ENCODE results near the gene CASK. TPM values are rescaled to one million over a fixed set of nuclear protein-coding genes. Genes with fewer than 3 reads are reported as not detected.
A peak's percentile ranks its signal among the peaks of the same experiment; 100 is the strongest.

The CASK gene, protein sequence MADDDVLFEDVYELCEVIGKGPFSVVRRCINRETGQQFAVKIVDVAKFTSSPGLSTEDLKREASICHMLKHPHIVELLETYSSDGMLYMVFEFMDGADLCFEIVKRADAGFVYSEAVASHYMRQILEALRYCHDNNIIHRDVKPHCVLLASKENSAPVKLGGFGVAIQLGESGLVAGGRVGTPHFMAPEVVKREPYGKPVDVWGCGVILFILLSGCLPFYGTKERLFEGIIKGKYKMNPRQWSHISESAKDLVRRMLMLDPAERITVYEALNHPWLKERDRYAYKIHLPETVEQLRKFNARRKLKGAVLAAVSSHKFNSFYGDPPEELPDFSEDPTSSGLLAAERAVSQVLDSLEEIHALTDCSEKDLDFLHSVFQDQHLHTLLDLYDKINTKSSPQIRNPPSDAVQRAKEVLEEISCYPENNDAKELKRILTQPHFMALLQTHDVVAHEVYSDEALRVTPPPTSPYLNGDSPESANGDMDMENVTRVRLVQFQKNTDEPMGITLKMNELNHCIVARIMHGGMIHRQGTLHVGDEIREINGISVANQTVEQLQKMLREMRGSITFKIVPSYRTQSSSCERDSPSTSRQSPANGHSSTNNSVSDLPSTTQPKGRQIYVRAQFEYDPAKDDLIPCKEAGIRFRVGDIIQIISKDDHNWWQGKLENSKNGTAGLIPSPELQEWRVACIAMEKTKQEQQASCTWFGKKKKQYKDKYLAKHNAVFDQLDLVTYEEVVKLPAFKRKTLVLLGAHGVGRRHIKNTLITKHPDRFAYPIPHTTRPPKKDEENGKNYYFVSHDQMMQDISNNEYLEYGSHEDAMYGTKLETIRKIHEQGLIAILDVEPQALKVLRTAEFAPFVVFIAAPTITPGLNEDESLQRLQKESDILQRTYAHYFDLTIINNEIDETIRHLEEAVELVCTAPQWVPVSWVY
- total RNA-seq = 10 to 100 TPM; 16.6 to 20.4 TPM

DNA sequence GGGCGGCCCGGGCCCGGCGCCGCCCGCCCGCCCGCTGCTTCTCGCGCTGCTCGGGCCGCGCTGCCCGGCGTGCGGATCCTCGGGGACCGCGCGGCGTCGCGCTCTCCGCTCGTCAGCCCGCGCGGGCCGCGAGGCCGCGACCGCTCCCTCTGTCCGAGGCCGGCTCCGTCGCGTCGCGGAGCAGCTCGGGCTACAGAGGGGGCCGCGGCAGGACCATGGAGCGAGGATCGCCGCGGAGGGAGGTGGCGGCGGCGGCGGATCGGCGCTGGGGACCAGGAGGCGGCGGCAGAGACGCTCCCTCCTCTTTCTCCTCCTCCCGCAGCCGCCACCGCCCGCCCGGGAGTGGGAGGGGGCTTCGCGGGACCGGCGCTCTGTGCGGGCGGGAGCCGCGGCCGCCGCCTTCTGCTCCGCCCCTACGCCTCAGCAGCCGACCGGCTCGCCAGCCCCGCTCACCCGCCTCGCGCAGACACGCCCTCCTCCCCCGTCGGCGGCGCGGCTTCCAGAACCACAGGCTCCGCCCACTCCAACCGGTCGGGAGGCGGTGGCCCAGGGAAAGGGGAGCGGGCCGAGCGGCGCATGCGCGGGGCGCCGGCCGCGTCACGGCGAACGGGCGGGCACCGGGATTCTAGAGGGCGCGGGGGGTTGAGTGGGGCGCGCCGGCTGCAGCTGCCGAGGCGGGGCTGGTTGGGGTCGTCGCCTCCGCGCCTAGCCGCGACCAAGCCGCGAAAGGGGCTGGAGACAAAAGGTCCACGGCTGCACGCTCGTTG is at the start of gene CASK:
Gene CASK, minus strand, starts transcription at position 344 of the 767 bp plus-strand sequence. CDS start 566 bp downstream, outside the sequence.
- Mint-ChIP-seq H3K36me3 (no peaks in the 10 kb centered on the region), H3K27ac (peak within 1 kb of the TSS; percentile 92), H3K27me3 (no peaks in the 10 kb centered on the region), H3K4me3 (peak within 1 kb of the TSS; percentile 92), H3K4me1 (peaks cover 18% of the 10 kb centered on the region), H3K9me3 (no peaks in the 10 kb centered on the region)
- DNase-seq = peak; percentile 88

DNA sequence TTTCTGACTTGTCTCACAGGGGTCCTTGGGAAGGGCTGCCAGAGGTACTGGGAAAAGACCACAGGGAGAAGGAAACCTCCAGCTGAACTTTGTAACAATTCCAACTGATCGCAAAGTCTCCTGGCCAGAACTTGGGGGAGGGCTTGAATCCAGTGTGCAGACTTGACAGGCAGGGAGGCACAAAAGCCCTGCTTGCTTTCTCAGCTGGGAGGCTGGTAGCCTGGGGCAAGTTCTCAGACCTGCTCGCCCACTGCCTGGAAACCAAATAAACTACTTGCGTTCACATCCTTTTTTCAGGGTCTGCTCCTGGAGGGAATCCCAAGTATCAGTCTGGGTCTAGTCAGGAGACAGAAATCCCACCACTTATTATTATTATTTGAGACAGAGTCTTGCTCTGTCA is 48.0 kb upstream of the CASK start:
- H3K4me3 Mint-ChIP-seq = no peak overlapping the region
- H3K9me3 Mint-ChIP-seq = peaks cover 1% of the 10 kb centered on the region
- H3K27ac Mint-ChIP-seq = no peak overlapping the region
- H3K27me3 Mint-ChIP-seq = no peaks in the 10 kb centered on the region
- H3K4me1 Mint-ChIP-seq = no peaks in the 10 kb centered on the region
- no peak for DNase-seq
- no peaks in the 10 kb centered on the region for H3K36me3 Mint-ChIP-seq

DNA sequence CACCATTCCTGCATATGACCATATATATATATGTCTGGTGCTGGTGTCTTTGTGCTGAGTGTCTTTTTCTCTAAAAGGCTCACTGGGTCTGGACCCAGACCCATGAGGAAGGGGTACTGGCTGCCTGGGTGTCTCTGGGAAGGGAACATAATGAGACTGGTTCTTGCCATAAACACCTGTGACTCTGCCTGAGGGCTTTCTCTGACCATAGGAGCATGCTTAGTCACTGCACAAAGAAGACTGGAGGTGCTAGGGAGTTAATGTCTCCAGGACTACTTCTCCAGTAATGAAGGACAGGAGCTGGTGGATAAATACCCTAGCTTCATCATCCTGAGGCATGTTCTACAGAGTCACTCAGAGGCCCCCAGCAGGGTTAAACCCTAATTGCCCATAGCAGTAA is 47.1 kb upstream of the CASK start:
- H3K4me3 Mint-ChIP-seq = no peak overlapping the region
- DNase-seq = no peak
- H3K9me3 Mint-ChIP-seq = peaks cover 3% of the 10 kb centered on the region
- no peaks in the 10 kb centered on the region for H3K36me3 Mint-ChIP-seq
- H3K4me1 Mint-ChIP-seq = no peaks in the 10 kb centered on the region
- H3K27ac Mint-ChIP-seq = no peak overlapping the region
- H3K27me3 Mint-ChIP-seq = no peaks in the 10 kb centered on the region

DNA sequence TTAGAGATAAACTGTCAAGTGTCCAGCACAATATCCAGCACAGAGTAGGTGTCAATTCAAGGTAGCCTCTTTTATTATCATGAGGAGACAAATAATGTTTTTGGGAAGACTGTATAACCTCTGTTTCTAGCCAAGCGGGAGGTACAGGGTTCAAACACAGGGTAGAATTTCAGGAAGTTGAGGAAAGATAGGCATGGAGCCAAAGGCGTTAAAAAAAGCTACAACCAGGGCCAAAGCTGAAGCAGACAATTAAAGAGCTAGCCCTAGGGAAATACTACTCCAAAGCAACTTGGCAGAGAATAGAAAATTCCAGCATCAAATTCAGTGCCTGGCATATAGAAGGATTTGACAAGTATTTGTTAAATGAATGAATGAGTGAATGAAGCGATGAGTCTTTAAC is 40.0 kb upstream of the CASK start:
- H3K4me3 Mint-ChIP-seq = no peak overlapping the region
- no peak overlapping the region for H3K27ac Mint-ChIP-seq
- H3K4me1 Mint-ChIP-seq = peaks cover 5% of the 10 kb centered on the region
- H3K9me3 Mint-ChIP-seq = peaks cover 1% of the 10 kb centered on the region
- H3K36me3 Mint-ChIP-seq = peaks cover 3% of the 10 kb centered on the region
- no peak for DNase-seq
- no peaks in the 10 kb centered on the region for H3K27me3 Mint-ChIP-seq

DNA sequence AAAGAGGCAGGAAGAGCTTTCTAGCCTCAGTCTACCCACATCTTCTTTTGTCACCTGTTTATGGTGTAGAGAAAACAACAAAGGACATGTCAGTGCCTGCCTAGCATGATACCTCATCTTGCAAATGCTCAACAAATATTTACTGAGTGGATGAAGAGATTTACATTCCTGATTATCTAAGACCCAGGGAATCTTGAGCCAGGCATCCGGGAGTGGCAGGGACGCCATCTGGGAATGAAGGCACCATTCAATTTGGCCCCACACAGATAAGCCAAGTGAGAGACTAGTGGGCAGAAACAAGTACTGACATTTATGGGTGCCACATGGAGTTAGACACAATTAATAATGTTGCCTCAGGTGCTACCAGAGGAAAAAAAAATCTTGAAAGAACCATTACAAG is 36.8 kb upstream of the CASK start:
- H3K9me3 Mint-ChIP-seq = no peaks in the 10 kb centered on the region
- H3K4me1 Mint-ChIP-seq = peaks cover 5% of the 10 kb centered on the region
- H3K36me3 Mint-ChIP-seq = peaks cover 3% of the 10 kb centered on the region
- H3K4me3 Mint-ChIP-seq = no peak overlapping the region
- DNase-seq = no peak
- H3K27ac Mint-ChIP-seq = no peak overlapping the region
- H3K27me3 Mint-ChIP-seq = no peaks in the 10 kb centered on the region

DNA sequence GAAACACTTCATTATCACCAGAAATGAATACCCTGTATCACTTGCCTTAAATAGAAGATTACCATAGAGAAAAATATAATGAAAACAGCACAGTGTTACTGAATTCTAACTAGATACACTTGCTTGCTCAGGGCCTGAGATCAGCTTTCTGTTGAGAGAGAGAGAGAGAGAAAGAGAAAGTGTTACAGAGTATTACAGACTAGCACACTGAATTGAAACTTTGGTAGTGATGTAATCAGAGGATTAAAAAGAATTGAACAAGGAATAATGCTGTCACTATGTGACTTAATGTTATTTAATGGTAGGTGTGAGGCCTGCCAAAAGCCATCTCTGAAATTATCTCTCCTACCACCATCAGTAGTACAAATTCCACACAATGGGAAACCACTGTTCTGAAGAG is 35.5 kb upstream of the CASK start:
- Mint-ChIP-seq H3K4me3 (no peak overlapping the region), H3K27ac (no peak overlapping the region), H3K4me1 (peaks cover 5% of the 10 kb centered on the region), H3K36me3 (no peaks in the 10 kb centered on the region), H3K27me3 (no peaks in the 10 kb centered on the region), H3K9me3 (no peaks in the 10 kb centered on the region)
- no peak for DNase-seq

DNA sequence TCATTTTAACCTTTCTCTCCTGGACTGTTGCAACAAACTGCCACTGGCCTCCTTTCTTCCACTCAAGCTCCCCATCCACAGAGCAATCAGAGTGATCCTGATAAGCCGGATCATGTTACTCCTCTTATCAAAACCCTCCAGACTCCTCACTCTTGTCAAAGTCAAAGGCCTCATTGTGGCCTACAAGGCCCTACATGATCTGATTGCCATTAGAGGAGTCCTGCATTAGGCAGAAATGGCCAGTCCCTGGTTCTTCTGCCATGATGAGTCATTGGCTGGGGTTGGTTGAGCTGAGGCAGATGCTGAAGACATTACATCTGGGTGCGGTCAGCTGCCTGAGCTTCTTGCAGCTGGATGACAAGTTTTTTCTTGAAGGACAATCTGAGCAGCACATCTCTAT is 32.7 kb upstream of the CASK start:
- DNase-seq = no peak
- H3K9me3 Mint-ChIP-seq = no peaks in the 10 kb centered on the region
- peaks cover 5% of the 10 kb centered on the region for H3K4me1 Mint-ChIP-seq
- no peak overlapping the region for H3K27ac Mint-ChIP-seq
- H3K36me3 Mint-ChIP-seq = no peaks in the 10 kb centered on the region
- H3K27me3 Mint-ChIP-seq = no peaks in the 10 kb centered on the region
- H3K4me3 Mint-ChIP-seq = no peak overlapping the region

DNA sequence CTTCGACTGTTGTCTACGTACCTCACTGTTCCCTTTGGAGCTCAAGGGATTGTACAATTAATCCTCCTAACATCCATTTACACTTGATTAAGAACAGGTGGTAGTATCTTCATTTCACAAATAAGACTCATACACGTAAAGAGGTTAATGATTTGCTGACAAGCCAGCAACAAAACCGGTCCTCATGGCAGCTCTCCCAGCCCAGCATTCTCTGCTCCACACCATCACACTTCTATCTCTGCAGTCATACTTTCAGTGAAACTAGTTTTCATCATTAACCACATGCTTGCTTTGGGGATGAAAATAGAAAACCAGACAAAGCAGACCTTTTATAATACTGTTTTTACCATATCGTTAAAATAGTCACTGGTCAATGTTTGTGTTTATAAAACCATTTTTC is 28.7 kb upstream of the CASK start:
- no peak for DNase-seq
- H3K4me1 Mint-ChIP-seq = peaks cover 3% of the 10 kb centered on the region
- H3K36me3 Mint-ChIP-seq = no peaks in the 10 kb centered on the region
- no peak overlapping the region for H3K27ac Mint-ChIP-seq
- H3K4me3 Mint-ChIP-seq = no peak overlapping the region
- H3K27me3 Mint-ChIP-seq = no peaks in the 10 kb centered on the region
- no peaks in the 10 kb centered on the region for H3K9me3 Mint-ChIP-seq

DNA sequence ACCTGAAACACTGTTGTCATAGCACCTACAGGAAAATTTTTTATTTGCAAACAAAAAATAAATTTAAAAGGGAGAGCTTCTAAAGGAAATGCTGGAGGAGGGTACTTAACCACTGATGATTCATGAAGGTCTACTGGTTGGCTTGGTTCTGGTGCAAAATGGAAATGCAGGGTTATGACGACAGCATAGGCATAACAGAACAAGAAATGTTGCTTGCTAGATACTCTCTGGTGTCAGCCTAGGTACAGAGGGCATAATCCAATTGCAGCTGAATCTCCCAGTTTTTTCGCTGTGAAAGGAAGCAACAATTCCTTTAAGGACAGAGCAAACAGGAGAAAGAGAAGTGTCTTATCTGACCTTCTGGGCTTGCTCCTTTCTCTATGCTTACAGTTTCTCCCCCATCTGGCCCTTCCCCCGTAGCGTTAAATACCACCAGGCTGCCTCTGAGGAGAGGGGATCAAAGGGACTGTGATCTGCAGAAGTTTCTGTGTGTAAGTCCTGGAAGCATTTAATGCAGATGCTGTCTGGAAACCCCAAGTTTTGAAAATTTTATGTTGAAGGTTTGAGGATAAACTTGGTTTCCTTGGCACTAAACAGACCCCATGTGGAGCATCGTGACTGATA is 23.7 kb upstream of the CASK start:
- H3K4me1 Mint-ChIP-seq = peaks cover 3% of the 10 kb centered on the region

DNA sequence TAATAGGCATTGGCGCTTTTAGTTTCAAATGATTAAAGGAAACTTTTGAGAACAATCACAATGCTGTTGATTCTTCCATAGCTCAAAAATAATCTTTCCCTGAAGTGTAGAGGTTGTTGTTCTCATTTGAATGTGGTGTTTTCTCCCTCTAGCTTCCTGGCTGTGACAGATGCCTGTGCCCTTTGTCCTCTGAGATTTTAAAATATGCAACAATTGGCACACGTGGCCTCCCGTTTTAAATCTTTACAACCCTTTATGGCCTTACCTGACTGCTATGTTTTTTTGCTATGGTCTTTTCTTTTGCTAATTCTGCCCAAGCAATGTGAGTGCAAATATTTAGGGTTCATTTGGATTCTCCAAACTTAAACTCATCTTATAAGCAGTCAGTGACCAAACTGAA is 22.9 kb upstream of the CASK start:
- Mint-ChIP-seq H3K4me1 (peaks cover 3% of the 10 kb centered on the region), H3K4me3 (no peak overlapping the region), H3K27me3 (no peaks in the 10 kb centered on the region), H3K9me3 (no peaks in the 10 kb centered on the region), H3K27ac (no peak overlapping the region), H3K36me3 (no peaks in the 10 kb centered on the region)
- DNase-seq = no peak

More for the DNA sequence above, 23.7 kb upstream of the CASK start:
- no peak for DNase-seq
- Mint-ChIP-seq H3K27me3 (no peaks in the 10 kb centered on the region), H3K36me3 (no peaks in the 10 kb centered on the region), H3K27ac (no peak overlapping the region), H3K4me3 (no peak overlapping the region), H3K9me3 (no peaks in the 10 kb centered on the region)

DNA sequence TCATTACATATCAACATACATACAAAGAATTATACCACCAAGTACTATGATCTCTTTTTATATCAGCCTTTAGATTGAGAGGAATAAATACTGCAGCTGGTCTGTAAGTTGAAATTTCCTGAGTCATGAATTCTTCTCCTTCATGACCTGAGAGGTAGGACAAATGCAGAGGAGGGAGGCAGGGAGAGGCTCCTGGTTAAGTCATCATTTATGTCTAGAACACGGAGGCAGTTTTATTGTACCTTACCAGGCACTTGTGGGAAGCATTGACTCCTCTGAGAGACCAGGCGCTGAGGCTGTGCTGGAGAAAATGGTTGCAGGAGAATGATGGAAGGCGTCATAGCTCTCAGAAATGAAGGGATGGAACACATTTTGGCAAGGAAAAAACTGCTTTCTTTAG is 12.5 kb upstream of the CASK start:
- H3K4me1 Mint-ChIP-seq = peaks cover 9% of the 10 kb centered on the region

DNA sequence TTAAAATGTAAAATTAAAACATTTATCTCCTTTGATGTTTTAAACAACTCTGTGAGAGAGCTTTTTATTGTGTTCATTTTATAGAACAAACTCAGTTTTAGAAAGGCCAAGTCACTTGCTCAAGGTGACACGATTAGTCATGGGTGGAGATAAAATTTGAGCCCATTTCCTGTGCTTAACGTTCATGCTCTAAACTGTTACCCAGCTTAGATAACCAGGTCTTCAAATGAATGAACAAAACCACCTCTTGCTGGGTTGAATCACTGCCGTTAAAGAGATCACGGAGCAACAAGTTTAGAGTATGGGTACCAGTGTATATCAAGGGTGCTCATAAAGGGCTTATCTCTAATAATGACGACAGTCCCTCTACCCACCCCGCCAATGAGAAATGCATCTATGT is 10.2 kb upstream of the CASK start:
- no peaks in the 10 kb centered on the region for H3K27me3 Mint-ChIP-seq
- H3K4me3 Mint-ChIP-seq = no peak overlapping the region
- peaks cover 9% of the 10 kb centered on the region for H3K4me1 Mint-ChIP-seq
- no peak overlapping the region for H3K27ac Mint-ChIP-seq
- H3K36me3 Mint-ChIP-seq = no peaks in the 10 kb centered on the region
- H3K9me3 Mint-ChIP-seq = peaks cover 3% of the 10 kb centered on the region
- DNase-seq = no peak

More for the DNA sequence above, 12.5 kb upstream of the CASK start:
- Mint-ChIP-seq H3K27ac (no peak overlapping the region), H3K36me3 (no peaks in the 10 kb centered on the region), H3K4me3 (no peak overlapping the region), H3K27me3 (no peaks in the 10 kb centered on the region), H3K9me3 (peaks cover 3% of the 10 kb centered on the region)
- DNase-seq = no peak

DNA sequence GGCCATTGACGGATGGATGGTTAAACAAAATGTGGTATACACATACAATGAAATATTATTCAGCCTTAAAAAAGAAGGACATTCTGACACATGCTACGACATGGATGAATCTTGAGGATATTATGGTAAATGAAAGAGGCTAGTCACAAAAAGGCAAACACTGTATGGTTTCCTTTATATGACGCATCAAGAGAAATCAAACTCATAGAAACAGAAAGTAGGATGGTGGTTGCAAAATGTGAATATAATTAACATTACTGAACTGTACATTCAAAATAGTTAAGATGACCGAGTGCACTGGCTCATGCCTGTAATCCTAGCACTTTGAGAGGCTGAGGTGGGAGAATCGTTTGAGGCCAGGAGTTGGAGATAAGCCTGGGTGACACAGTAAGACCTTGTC is 9.5 kb upstream of the CASK start:
- H3K36me3 Mint-ChIP-seq = no peaks in the 10 kb centered on the region
- no peak for DNase-seq
- no peaks in the 10 kb centered on the region for H3K27me3 Mint-ChIP-seq
- H3K4me1 Mint-ChIP-seq = peaks cover 2% of the 10 kb centered on the region
- H3K27ac Mint-ChIP-seq = no peak overlapping the region
- no peak overlapping the region for H3K4me3 Mint-ChIP-seq
- peaks cover 3% of the 10 kb centered on the region for H3K9me3 Mint-ChIP-seq

DNA sequence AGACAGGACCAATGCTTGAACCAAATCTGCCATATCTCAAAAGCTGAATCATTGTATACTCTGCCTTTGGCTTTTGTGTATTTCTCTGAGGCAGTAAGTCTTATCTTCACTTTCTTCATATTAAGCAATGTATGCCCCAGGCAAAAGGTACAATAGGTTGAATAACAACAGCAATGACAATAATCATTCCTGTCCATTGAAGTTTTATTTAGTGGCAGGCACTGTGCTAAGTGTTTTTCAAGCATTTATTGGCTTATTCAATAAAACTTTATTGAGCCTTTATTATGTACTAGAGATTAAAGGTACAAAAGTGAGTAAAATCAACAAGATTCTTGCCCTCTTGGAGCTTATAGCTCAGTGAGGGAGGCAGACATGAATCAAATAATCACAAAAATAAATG is 8.2 kb upstream of the CASK start:
- H3K27me3 Mint-ChIP-seq = no peaks in the 10 kb centered on the region
- H3K4me1 Mint-ChIP-seq = peaks cover 2% of the 10 kb centered on the region
- no peak for DNase-seq
- no peak overlapping the region for H3K4me3 Mint-ChIP-seq
- H3K36me3 Mint-ChIP-seq = no peaks in the 10 kb centered on the region
- H3K9me3 Mint-ChIP-seq = peaks cover 3% of the 10 kb centered on the region
- H3K27ac Mint-ChIP-seq = no peak overlapping the region
